HG02610 (cell line): ENCODE results near the gene SGPL1.

Experiments
- ATAC-seq: cut with Tn5 transposase; IDR thresholded peaks from one replicate; pipeline ENCODE4 v1.9.1; 2021; ENCODE audit warnings: mild to moderate bottlenecking, moderate library complexity; ENCODE audit not compliant: unreplicated experiment

SGPL1 gene

GRCh38 chr10:70874061-70874460, 58.3 kb downstream of the SGPL1 start:
- ATAC-seq: no peak

DNA sequence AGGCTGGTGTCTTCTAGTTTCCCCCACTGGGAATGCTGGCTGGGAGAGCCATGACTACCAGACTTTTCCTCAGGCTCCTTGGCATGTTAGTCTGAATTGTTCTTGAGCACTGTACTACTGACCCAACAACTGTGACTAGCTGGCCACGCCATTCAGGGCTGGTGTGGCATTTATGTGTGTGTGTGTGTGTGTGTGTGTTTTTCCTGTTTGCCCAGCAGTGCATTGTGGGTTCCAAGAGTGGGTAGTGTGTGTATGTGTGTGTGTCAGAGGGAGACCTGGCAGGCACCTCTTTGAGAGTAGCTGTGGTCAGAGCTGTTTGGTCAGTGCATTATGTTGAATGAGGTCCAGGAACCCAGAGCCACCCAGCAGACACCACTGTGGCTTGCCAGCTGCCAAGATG, 63.5 kb downstream of the SGPL1 start:
- ATAC-seq: no peak

- peak; percentile 53 for ATAC-seq
These were observed 64.4 kb downstream of the SGPL1 start for GRCh38 chr10:70880077-70880534.

DNA sequence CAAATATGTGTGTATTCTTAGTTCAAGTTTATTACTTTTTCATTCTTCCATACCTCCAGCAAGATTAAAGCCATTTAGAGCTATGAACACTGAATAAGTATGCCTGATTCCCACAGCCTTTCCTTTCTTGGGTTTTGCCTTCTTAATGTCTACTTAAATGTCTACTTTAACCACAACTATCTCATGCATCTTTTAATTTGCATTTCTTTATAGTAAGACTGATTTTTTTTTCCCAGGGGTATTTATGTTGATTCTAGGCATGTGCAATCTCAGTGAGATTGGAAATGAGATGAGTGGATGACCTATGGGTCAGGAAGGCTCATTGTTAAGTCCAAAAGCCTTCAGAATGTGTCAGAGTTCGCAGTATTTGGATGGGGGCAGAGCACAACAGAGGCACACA, 69.0 kb downstream of the SGPL1 start:
- ATAC-seq: no peak

GRCh38 chr10:70885481-70885880, 69.7 kb downstream of the SGPL1 start:
- no peak for ATAC-seq

- no peak for ATAC-seq
These were observed 70.5 kb downstream of the SGPL1 start for GRCh38 chr10:70885931-70886903.

DNA sequence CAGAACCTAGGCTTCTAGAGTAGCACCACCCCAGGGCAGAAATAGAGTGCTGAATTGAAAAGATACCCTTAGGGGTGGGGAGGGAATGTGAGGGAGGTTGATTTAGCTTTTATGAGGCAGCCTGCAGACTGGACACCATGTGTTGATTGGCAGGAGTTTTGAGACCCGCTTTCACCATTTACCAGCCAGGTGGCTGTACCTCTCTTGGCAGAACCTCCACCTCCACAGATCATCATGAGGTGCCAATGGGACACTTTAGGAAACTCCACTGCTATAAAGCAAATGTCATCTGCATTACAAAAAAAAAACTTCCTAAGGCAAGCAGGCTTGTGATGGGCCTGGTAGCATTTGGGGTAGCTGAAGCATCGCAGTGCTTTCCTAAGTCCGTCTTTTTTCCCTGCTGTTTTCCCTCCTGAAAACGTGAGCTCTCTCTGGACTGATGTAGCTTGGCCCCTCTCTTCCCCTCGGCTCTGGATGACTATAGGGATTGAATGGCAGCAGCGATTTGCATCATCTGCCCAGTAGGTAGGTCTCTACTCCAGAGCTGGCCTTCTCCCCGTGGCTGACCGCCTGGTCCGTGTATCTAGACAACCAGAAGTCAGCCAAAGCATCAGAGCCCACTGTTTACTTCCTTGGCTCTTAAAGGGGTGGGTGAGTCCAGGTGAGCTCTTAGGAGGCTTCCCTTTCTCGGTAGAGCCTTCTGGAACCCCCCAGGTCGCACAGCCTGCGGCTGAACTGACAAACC, 71.3 kb downstream of the SGPL1 start:
- no peak for ATAC-seq

DNA sequence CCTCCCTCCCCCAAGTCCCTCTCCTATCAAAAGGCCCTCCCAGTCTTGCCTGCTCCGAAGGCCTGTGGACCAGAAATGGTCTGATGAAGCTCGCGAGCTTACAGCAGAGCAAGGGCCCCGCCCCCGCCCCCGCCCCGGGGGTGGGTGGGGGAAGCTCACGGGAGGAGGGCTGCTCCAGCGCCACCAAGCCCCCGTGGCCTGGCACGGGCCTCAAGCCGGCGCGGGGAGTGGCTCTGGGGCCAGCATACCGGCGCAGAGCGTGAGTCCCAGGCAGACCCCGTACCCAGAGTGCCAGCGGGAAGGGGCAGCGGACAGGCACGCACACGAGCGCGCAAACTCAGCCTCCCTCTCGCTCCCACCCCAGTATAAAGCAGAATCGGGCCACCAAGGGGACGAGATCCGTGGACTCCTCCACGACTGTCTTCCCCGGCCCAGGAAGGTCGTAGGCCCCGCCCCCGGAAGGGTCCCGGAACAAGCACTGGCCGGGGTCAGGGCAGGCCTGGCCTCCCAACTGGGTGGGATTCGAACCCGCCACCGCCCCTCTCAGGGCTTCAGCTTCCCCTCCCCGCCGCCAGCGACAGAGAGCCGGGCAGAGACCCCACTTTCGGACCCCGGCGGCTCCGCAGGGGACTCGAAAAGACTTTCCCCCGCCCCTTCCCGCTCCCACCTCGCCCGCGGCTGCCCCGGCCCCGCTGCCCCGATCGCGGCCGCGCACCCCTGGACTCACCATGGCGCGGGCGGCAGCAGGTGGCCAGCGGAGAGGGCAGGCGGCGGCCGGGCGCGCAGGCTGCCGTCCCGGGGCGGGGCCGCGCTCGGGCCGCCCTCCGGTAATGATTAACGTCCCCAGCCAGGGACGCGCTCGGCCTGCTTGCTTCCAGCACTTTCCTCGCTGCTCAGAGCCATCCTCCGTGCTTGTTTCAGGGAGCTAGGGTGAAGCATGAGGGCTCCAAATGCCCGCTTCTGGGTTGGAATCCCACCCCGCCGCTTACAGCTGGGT, 72.4 kb downstream of the SGPL1 start, which contains the start of gene PCBD1:
PCBD1 (minus strand) TSS at position 762 of the 997 bp plus-strand sequence; CDS start at position 730, 32 bp downstream.
- peak; percentile 77 for ATAC-seq

- ATAC-seq: no peak
These were observed 73.5 kb downstream of the SGPL1 start for GRCh38 chr10:70889291-70889690.

GRCh38 chr10:70890917-70891431, 75.2 kb downstream of the SGPL1 start:
- no peak for ATAC-seq

GRCh38 chr10:70891627-70892026, 75.9 kb downstream of the SGPL1 start:
- ATAC-seq: no peak

DNA sequence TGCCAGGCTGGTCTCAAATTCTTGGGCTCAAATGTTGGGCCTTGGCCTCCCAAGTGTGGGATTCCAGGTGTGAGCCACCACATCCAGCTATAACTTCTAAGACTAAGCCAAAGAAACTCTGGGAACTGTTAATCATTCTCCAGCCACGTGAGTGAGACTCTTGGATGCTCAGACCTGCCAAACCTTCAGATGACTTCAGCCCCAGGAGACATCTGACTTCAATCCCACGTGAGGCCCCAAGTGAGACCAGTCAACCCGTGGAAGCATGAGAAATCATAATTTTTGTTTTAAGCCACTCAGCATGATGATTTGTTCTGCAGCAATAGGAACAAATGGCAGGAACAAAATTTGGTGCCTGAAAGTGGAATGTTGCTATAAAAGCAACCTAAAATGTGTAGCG, 76.9 kb downstream of the SGPL1 start:
- ATAC-seq: no peak

DNA sequence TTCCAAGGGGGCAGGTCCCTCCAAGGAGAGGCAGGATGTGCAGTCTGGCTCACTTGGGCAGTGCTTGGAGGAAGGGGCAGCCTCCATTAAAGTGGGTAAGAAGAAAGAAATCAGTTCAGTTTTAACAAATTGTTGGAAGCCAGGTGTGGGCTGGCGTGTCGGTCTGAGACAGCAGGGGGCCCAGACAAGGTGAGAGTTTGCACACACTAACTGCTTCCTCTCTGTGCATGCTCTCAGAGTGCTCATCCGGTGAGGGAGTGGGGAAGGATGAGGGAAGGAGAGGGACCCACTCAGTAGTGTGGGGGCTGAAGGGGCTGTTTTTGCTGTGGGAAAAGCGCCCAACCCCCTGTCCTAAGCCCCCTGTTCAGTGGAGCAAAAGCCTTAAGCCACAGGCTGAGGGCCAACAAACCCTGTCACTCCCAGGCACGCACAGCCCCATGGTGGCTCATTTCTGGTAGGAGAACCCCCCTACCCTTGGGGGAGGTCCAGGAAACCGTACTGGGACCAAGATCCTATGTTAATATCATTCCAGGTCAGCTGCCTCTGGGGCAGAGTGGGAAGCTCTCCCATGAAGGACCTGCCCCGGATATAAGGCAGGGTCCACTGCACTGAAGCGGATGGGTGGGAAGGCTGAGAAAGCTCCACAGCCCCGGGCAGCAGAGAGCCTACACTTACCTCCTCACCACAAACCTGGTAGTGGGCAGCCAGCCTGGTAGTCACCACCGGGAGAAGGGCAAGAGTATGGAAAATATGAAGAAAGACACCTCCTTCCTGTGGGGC, 77.7 kb downstream of the SGPL1 start:
- ATAC-seq: no peak

- ATAC-seq: no peak
These were observed 78.7 kb downstream of the SGPL1 start for GRCh38 chr10:70894416-70894815.

GRCh38 chr10:70896551-70896950, 80.8 kb downstream of the SGPL1 start:
- no peak for ATAC-seq

GRCh38 chr10:70898687-70899086, 82.9 kb downstream of the SGPL1 start:
- ATAC-seq: no peak

DNA sequence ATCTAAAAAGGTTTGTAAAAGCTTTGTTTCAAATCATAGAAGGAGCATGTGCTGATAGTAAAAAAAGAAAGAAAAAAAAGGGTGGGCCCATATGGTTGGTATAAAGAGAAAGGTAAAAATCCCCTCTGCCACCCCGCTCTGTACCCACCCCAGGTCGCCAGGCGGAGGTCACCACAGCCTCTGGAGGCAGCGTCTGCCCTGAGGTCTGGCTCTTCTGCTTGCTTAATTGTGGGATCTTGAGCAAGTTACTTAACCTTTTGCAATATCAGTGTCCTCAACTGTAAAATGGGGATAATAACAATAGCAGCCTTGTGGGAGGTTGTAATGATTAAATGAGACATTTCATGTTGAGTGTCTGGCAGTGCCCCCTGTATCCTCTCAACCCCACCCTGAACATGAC, 83.3 kb downstream of the SGPL1 start:
- ATAC-seq: no peak

DNA sequence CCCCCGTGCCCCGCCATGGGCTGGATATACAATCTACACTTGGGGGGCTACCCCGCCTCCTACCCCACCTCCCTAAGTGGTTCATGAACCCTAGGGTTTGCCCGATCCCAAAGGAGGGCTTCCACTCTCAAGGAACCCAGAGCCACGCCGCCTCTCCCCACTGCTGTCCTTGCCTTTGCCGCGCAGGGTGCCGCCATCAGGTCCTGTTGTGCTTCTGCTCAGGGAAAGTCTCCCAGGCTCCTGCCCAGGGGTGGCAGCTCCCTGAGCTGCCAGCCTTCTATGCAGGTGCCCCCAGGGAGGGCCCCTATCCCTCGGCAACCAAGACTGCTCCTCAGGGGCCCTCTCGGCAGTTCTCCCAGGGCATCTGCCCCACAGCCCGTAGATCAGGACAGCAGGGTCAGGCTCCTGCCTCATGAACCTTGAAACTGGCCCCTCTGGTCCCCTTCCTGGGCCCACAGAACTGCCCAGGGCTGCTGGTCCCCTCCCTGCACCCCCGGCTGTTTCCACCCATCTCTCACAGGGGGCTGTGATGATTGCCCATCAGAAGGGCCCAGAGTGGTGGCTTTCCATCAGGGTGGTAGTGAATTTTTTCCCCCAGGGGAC, 85.6 kb downstream of the SGPL1 start:
- no peak for ATAC-seq

DNA sequence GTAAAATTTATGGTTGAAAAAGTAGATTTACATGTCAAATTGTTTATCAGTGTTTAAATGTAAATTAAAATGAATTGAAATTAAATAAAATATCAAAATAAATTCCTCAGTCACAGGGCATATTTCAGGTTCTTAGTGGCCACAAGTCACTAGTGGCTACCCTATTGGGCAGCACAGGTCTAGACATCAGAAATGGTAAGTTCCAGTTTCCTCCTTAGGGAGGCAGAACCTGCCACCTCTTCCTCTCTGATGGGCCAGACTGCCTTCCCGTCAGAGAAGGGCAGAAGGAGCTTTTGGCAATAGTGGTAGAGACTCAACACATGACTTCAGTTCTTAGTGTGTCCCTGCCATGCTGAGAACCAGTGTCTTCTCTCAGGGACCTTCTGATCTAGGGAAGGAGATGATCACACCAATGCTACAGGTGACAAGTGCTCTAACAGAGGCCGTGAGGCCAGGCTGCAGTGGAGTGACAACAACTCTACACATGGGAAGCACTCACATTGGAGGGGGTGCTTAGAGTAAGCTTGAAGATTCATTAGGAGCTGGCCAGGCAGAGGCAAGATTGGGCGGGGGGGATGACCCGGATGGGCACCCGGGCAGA, 87.0 kb downstream of the SGPL1 start:
- no peak for ATAC-seq
